HepG2 (cell line): ENCODE results near the gene PRPS1L1. TPM values are rescaled to one million over a fixed set of nuclear protein-coding genes. Genes with fewer than 3 reads are reported as not detected.

ENCODE experiments used
- ATAC-seq: fragments of 200-7000 bp; cut with Tn5 transposase; 3 replicates; pipeline ENCODE4 v1.9.1; 2020; ENCODE audit warnings: mild to moderate bottlenecking, moderate library complexity
- BruUV-seq: library from RNA; stranded (reverse); fragments of 400-500 nt; replicated peaks from 2 replicates; lab custom pipeline; 2021; lab: Mats Ljungman, UMichigan
- CTCF ChIA-PET: fragments of 300-600 bp; formaldehyde crosslinking; extraction: SDS; loops from one replicate; lab custom pipeline; 2021; ENCODE audit warnings: low total read pairs, inconsistent platforms, low intra/inter-chr PET ratio; lab: Yijun Ruan, JAX
- POLR2A ChIA-PET: fragments of 350-600 bp; sonication (Branson Sonifier 250); formaldehyde crosslinking; loops from one replicate; lab custom pipeline; 2020; ENCODE audit warnings: antibody characterized with exemption, inconsistent platforms; lab: Yijun Ruan, JAX
- DNase-seq: peaks from one replicate; pipeline ENCODE4 v3.0.0-alpha.2; 2015; ENCODE audit warnings: low spot score
- FAIRE-seq: peaks from 3 replicates; lab custom pipeline; 2011; peaks lifted over from hg19 to GRCh38; lab: Jason Lieb, UNC
- H2AFZ ChIP-seq: one replicate; pipeline ENCODE4 v1.6.1; 2011; ENCODE audit warnings: low read length, inconsistent platforms
- H3K27ac ChIP-seq: fragments of 300-600 bp; 3 replicates; pipeline ENCODE4 v1.8.0; 2011; ENCODE audit warnings: mixed run types, mild to moderate bottlenecking, mixed read lengths, low read length, inconsistent platforms; ENCODE audit not compliant: insufficient read depth; ENCODE audit errors: extremely low read length
- H3K27me3 ChIP-seq, 2 experiments: fragments of 200-600 bp in 1 of 2; 2 replicates in 1 of 2; 3 replicates in 1 of 2; pipeline versions ENCODE4 v1.6.0 to v1.8.0; 2011; ENCODE audit warnings: low read length in 2 of 2, mild to moderate bottlenecking in 2 of 2, moderate library complexity in 2 of 2, inconsistent platforms in 1 of 2; ENCODE audit not compliant: insufficient read depth in 2 of 2, control insufficient read depth in 1 of 2
- H3K36me3 ChIP-seq, 2 experiments: fragments of 200-600 bp in 1 of 2; replicated peaks in 1 of 2; 2 replicates in 1 of 2; 3 replicates in 1 of 2; pipeline versions ENCODE4 v1.5.1 to v1.8.0; 2011; ENCODE audit warnings: low read length in 2 of 2, inconsistent platforms in 1 of 2; ENCODE audit not compliant: insufficient read depth in 2 of 2, control insufficient read depth in 1 of 2
- H3K4me1 ChIP-seq: 2 replicates; pipeline ENCODE4 v1.5.1; 2012; ENCODE audit warnings: low read length, inconsistent platforms; ENCODE audit not compliant: insufficient read depth
- H3K4me2 ChIP-seq: 2 replicates; pipeline ENCODE4 v1.6.0; 2011; ENCODE audit warnings: low read depth, low read length, inconsistent platforms
- H3K4me3 ChIP-seq, 3 experiments: fragments of 200-600 bp in 1 of 3; sonication (generic), shearing (Covaris generic) in 1 of 3; replicated peaks in 1 of 3; 2 replicates each; pipeline ENCODE4 v1.5.1; 2011 to 2016; ENCODE audit warnings: low read length in 3 of 3, inconsistent platforms in 2 of 3, low read depth in 2 of 3, mild to moderate bottlenecking in 2 of 3, control low read depth in 1 of 3, mixed read lengths in 1 of 3; ENCODE audit not compliant: insufficient read depth in 1 of 3
- H3K79me2 ChIP-seq: one replicate; pipeline ENCODE4 v1.6.1; 2011; ENCODE audit warnings: low read length, inconsistent platforms; ENCODE audit not compliant: insufficient read depth
- H3K9ac ChIP-seq: 2 replicates; pipeline ENCODE4 v1.6.0; 2011; ENCODE audit warnings: mild to moderate bottlenecking, low read depth, low read length, inconsistent platforms; ENCODE audit not compliant: insufficient read depth
- H3K9me3 ChIP-seq: 2 replicates; pipeline ENCODE4 v1.5.1; 2012; ENCODE audit warnings: mild to moderate bottlenecking, low read length
- H4K20me1 ChIP-seq: 2 replicates; pipeline ENCODE4 v1.6.0; 2011; ENCODE audit warnings: inconsistent platforms, mild to moderate bottlenecking, low read length, moderate library complexity; ENCODE audit not compliant: insufficient read depth
- FOSL2 ChIP-seq: sonication (generic); formaldehyde crosslinking; IDR thresholded peaks from 2 replicates; pipeline ENCODE4 v1.4.0; 2020; ENCODE audit warnings: missing genetic modification reagents
- NRL ChIP-seq: sonication (generic); formaldehyde crosslinking; IDR thresholded peaks from 2 replicates; pipeline ENCODE4 v1.5.0; 2020; ENCODE audit warnings: missing genetic modification reagents, mild to moderate bottlenecking, moderate library complexity, borderline replicate concordance
- ZBTB3 ChIP-seq: sonication (generic); formaldehyde crosslinking; IDR thresholded peaks from 2 replicates; pipeline ENCODE4 v1.4.0; 2020; ENCODE audit warnings: low read depth, mild to moderate bottlenecking, moderate library complexity, missing genetic modification reagents, borderline replicate concordance
- ZMYM3 ChIP-seq: sonication (generic); formaldehyde crosslinking; IDR thresholded peaks from 2 replicates; pipeline ENCODE4 v1.5.1; 2020; ENCODE audit warnings: mild to moderate bottlenecking, missing genetic modification reagents
- ZNF569 ChIP-seq: sonication (generic); formaldehyde crosslinking; IDR thresholded peaks from 2 replicates; pipeline ENCODE4 v1.5.0; 2020; ENCODE audit warnings: mild to moderate bottlenecking, missing genetic modification reagents, moderate library complexity, borderline replicate concordance
- WGBS: methylation state at CpG from one replicate; pipeline ENCODE4 v1.1.6; 2017; ENCODE audit warnings: low lambda C conversion rate; 5-methylcytosine and 5-hydroxymethylcytosine counted together
- in situ Hi-C: cut with HindIII; loops from 2 replicates; pipeline ENCODE4 v1.10.0; 2017; ENCODE audit warnings: low pct_unique_long_range_greater_than_20kb; ENCODE audit not compliant: extremely low pct_ligation_motif_present
- intact Hi-C: fragments of 100-400 bp; cut with micrococcal nuclease; formaldehyde crosslinking; loops from one replicate; pipeline ENCODE4 v1.10.0; 2022; ENCODE audit not compliant: unreplicated experiment
- polyA plus RNA-seq, 8 experiments: library from polyadenylated mRNA; depleted of rRNA in 3 of 8; stranded (reverse) in 7 of 8; unstranded in 1 of 8; fragments of >200 nt; fragmentation: Illumina TruSeq in 4 of 8; extraction: Trizol in 4 of 8; gene quantifications; 2 replicates each; pipeline versions ENCODE4 v1.2.1 to v1.2.3, GENCODE V29; 2011 to 2016; ENCODE audit warnings: low read depth in 4 of 8, missing spikeins in 1 of 8, mixed read lengths in 1 of 8; ENCODE audit not compliant: insufficient read depth in 1 of 8
- total RNA-seq, 5 experiments: library from RNA; depleted of rRNA; stranded (reverse); fragments of >200 nt; fragmentation: Illumina TruSeq; extraction: Trizol; gene quantifications; 2 replicates each; pipeline ENCODE4 v1.2.3, GENCODE V29; 2016; ENCODE audit warnings: low read depth in 1 of 5

PRPS1L1 gene
- total and polyA plus RNA-seq, 2 of the 13 experiments (the other 11 are each of a cell fraction or from before 2014, with no cell fraction given): not detected

DNA sequence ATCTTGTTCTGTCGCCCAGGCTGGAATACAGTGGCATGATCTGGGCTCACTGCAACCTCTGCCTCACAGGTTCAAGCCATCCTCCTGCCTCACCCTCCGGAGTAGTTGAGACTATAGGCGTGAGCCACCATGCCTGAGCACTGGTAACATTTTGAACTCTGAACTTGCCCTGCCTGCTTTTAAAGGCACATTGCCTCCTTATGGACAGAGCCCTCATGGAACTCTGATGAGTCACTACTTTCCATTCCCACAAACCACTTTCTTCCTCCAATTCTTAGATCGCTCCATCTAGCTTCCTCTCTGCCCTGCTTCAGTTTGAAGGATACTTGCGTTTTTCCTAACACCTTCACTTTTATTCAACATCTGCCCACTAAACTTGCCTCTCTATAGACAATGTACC lies 38.1 kb downstream of the PRPS1L1 start:
- Histone ChIP-seq H3K4me3 (no peak overlapping the region), H3K9me3 (no peaks in the 10 kb centered on the region), H4K20me1 (no peaks in the 10 kb centered on the region), H3K27ac (no peak overlapping the region), H3K79me2 (no peaks in the 10 kb centered on the region), H3K27me3 (no peaks in the 10 kb centered on the region; a peak in 1 of 5 replicates), H3K4me2 (no peak overlapping the region), H3K4me1 (peaks cover 6% of the 10 kb centered on the region; the same call in 1 of the 2 replicates), H3K36me3 (no peaks in the 10 kb centered on the region), H2AFZ (no peak overlapping the region), H3K9ac (no peak overlapping the region)
- no TSS peak for BruUV-seq
- WGBS: 43% methylated on average over 5 of the region's 5 CpGs
- peak; percentile 67; the same call in 2 of the 3 replicates for ATAC-seq
- ChIA-PET POLR2A (no interaction called here), CTCF (no interaction called here)
- intact Hi-C loops (no loop called here), in situ Hi-C loops (no loop called here)
- FAIRE-seq: no peak
- DNase-seq: no peak
- TF ChIP-seq FOSL2: peak; percentile 24; the same call in 1 of the 2 replicates
- no peak for TF ChIP-seq ZMYM3 (CRISPR knock-in tag)

DNA sequence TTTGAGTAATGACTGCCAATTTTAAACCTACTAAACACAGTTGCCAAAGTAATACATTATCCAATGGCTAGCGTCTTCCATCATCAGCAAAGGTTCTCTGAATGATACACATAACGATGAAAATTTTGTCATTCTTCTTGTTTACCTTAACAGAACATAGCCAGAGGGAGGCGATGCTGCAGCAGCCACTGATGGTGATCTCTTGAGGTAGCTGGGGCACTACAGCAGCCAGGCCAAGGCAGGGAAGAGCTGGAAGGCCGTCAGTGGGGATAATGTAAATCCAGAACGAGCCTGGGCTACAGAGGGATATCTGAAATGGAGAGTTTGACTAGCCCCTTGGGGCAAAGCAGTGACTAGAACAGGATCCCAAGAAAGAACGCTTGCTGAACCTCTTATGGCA lies 38.8 kb downstream of the PRPS1L1 start:
- Histone ChIP-seq H3K79me2 (no peaks in the 10 kb centered on the region), H3K36me3 (no peaks in the 10 kb centered on the region), H3K4me1 (peaks cover 6% of the 10 kb centered on the region; the same call in 1 of the 2 replicates), H3K27ac (no peak overlapping the region), H3K4me3 (no peak overlapping the region), H2AFZ (no peak overlapping the region), H3K9ac (no peak overlapping the region), H3K9me3 (no peaks in the 10 kb centered on the region), H3K4me2 (no peak overlapping the region), H4K20me1 (no peaks in the 10 kb centered on the region), H3K27me3 (no peaks in the 10 kb centered on the region; a peak in 1 of 5 replicates)
- ATAC-seq (no peak), DNase-seq (no peak), FAIRE-seq (no peak)
- CTCF ChIA-PET: no interaction called here
- BruUV-seq: no TSS peak
- in situ Hi-C loops: no loop called here
- intact Hi-C loops: no loop called here
- WGBS: 64% methylated on average over 6 of the region's 6 CpGs
- POLR2A ChIA-PET: no interaction called here
- TF ChIP-seq ZBTB3 (CRISPR knock-in tag) (no peak), NRL (CRISPR knock-in tag) (no peak), ZNF569 (no peak)
